HepG2 (cell line): ENCODE data around the gene NEURL1. TPM values are rescaled to one million over a fixed set of nuclear protein-coding genes. Genes with fewer than 3 reads are reported as not detected.

Experiments used
- ARID5B ChIP-seq: IDR thresholded peaks from 2 replicates; pipeline ENCODE4 v1.4.0; 2020; ENCODE audit warnings: mild to moderate bottlenecking, missing genetic modification reagents
- FOXC1 ChIP-seq: sonication (generic); formaldehyde crosslinking; IDR thresholded peaks from 2 replicates; pipeline ENCODE4 v1.8.0; 2022; ENCODE audit warnings: mild to moderate bottlenecking, missing genetic modification reagents, borderline replicate concordance
- HNF1B ChIP-seq: sonication (generic); formaldehyde crosslinking; IDR thresholded peaks from 2 replicates; pipeline ENCODE4 v1.5.1; 2020; ENCODE audit warnings: mild to moderate bottlenecking, moderate library complexity, missing genetic modification reagents
- LBX2 ChIP-seq: sonication (generic); formaldehyde crosslinking; IDR thresholded peaks from 2 replicates; pipeline ENCODE4 v1.5.0; 2020; ENCODE audit warnings: missing genetic modification reagents, mild to moderate bottlenecking, borderline replicate concordance
- RORA ChIP-seq: sonication (generic); formaldehyde crosslinking; IDR thresholded peaks from 2 replicates; pipeline ENCODE4 v1.5.0; 2020; ENCODE audit warnings: mild to moderate bottlenecking, missing genetic modification reagents, moderate library complexity
- SMARCE1 ChIP-seq: fragments of 450-650 bp; IDR thresholded peaks from 2 replicates; pipeline ENCODE4 v1.6.1; 2017; ENCODE audit warnings: borderline replicate concordance
- STAG1 ChIP-seq: sonication (generic); formaldehyde crosslinking; IDR thresholded peaks from 2 replicates; pipeline ENCODE4 v1.4.0; 2020; ENCODE audit warnings: missing genetic modification reagents
- TCF12 ChIP-seq, 2 experiments: fragments of 450-650 bp in 1 of 2; sonication (generic) in 1 of 2; formaldehyde crosslinking in 1 of 2; IDR thresholded peaks; 2 replicates each; pipeline versions ENCODE4 v1.6.1 to v1.8.0; 2017 to 2022; ENCODE audit warnings: antibody characterized with exemption in 1 of 2, mild to moderate bottlenecking in 1 of 2, missing genetic modification reagents in 1 of 2, moderate library complexity in 1 of 2
- THAP11 ChIP-seq: IDR thresholded peaks from 2 replicates; pipeline ENCODE4 v1.6.1; 2016; ENCODE audit warnings: missing biosample characterization, missing genetic modification reagents
- TRAFD1 ChIP-seq: sonication (generic); formaldehyde crosslinking; IDR thresholded peaks from 2 replicates; pipeline ENCODE4 v1.5.1; 2020; ENCODE audit warnings: missing genetic modification reagents, mild to moderate bottlenecking, borderline replicate concordance
- ZEB1 ChIP-seq: IDR thresholded peaks from 2 replicates; pipeline ENCODE4 v1.6.1; 2012; ENCODE audit warnings: mild to moderate bottlenecking, low read depth, inconsistent platforms; ENCODE audit not compliant: insufficient replicate concordance
- polyA plus RNA-seq, 8 experiments: library from polyadenylated mRNA; depleted of rRNA in 3 of 8; stranded (reverse) in 7 of 8; unstranded in 1 of 8; fragments of >200 nt; fragmentation: Illumina TruSeq in 4 of 8; extraction: Trizol in 4 of 8; gene quantifications; 2 replicates each; pipeline versions ENCODE4 v1.2.1 to v1.2.3, GENCODE V29; 2011 to 2016; ENCODE audit warnings: low read depth in 4 of 8, missing spikeins in 1 of 8, mixed read lengths in 1 of 8; ENCODE audit not compliant: insufficient read depth in 1 of 8
- total RNA-seq, 5 experiments: library from RNA; depleted of rRNA; stranded (reverse); fragments of >200 nt; fragmentation: Illumina TruSeq; extraction: Trizol; gene quantifications; 2 replicates each; pipeline ENCODE4 v1.2.3, GENCODE V29; 2016; ENCODE audit warnings: low read depth in 1 of 5
- TF ChIP-seq, protein P1 (sequence below): sonication (generic); formaldehyde crosslinking; IDR thresholded peaks from 2 replicates; pipeline ENCODE4 v1.4.0; 2020; ENCODE audit warnings: missing genetic modification reagents
- TF ChIP-seq, protein P2 (sequence below): sonication (generic); formaldehyde crosslinking; IDR thresholded peaks from 2 replicates; pipeline ENCODE4 v1.5.0; 2020; ENCODE audit warnings: mild to moderate bottlenecking, missing genetic modification reagents, moderate library complexity

NEURL1 gene
- total and polyA plus RNA-seq, 2 of the 13 experiments (the other 11 are each of a cell fraction or from before 2014, with no cell fraction given): not detected

DNA sequence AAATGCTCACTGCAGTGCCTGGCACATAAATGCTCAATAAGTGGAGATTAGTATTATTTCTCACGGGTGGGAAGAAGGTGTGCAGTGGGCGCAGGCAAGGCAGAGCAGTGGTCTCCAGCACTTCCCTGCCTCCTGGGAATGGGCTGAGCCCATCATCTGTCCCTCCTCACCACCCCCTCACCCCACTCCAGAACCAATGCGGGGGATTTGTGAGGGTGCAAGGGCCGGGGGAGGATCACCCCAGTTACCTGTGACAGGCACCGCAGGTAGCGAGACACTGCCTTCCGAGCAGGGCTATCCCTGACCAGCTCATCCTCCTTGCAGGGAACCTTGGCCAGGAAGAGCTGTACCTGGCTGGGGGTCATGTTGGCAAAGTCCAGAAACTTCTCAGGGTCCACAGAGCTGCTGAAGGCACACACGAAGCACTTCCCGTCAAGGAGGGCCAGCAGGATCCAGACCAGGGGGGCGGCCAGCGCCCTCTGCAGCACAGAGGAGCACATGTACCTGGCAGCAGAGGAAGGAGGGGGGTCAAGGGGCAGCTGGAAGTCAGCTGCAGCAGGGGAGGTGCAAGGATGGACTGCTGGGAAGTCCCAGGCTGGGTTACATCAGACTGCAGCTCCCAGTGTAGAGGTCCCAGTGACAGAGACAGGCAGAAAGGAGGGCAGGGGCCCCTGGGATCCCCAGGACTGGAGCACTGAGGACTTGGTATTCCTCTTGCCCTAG is 17.3 kb upstream of the NEURL1 start (continued):
- TF ChIP-seq ARID5B (no peak), ZEB1 (no peak), STAG1 (CRISPR knock-in tag) (peak; percentile 17; the same call in 1 of the 2 replicates), TCF12 (IDR thresholded peaks at IDR 0.05) (no peak), TCF12 (CRISPR knock-in tag; IDR thresholded peaks at IDR 0.05) (no peak), FOXC1 (CRISPR knock-in tag) (no peak), TRAFD1 (CRISPR knock-in tag) (no peak), LBX2 (CRISPR knock-in tag) (no peak), RORA (CRISPR knock-in tag) (no peak), HNF1B (CRISPR knock-in tag) (no peak; the same call in 1 of the 2 replicates), THAP11 (CRISPR knock-in tag) (0 out of 2 replicates have a peak, but pooled peaks have one; percentile 27), SMARCE1 (no peak)
- TF ChIP-seq, protein P1, sequence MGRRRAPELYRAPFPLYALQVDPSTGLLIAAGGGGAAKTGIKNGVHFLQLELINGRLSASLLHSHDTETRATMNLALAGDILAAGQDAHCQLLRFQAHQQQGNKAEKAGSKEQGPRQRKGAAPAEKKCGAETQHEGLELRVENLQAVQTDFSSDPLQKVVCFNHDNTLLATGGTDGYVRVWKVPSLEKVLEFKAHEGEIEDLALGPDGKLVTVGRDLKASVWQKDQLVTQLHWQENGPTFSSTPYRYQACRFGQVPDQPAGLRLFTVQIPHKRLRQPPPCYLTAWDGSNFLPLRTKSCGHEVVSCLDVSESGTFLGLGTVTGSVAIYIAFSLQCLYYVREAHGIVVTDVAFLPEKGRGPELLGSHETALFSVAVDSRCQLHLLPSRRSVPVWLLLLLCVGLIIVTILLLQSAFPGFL (CRISPR knock-in tag): no peak
- TF ChIP-seq, protein P2, sequence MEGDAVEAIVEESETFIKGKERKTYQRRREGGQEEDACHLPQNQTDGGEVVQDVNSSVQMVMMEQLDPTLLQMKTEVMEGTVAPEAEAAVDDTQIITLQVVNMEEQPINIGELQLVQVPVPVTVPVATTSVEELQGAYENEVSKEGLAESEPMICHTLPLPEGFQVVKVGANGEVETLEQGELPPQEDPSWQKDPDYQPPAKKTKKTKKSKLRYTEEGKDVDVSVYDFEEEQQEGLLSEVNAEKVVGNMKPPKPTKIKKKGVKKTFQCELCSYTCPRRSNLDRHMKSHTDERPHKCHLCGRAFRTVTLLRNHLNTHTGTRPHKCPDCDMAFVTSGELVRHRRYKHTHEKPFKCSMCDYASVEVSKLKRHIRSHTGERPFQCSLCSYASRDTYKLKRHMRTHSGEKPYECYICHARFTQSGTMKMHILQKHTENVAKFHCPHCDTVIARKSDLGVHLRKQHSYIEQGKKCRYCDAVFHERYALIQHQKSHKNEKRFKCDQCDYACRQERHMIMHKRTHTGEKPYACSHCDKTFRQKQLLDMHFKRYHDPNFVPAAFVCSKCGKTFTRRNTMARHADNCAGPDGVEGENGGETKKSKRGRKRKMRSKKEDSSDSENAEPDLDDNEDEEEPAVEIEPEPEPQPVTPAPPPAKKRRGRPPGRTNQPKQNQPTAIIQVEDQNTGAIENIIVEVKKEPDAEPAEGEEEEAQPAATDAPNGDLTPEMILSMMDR (CRISPR knock-in tag): peak; percentile 72
